ENCODE data around the gene FAM217B.

The FAM217B gene

GRCh38 chr20:59976156-59976782, 36.1 kb downstream of the FAM217B start:
- no peak for DNase-seq (ENCODE audit: low read depth)

GRCh38 chr20:59977086-59977485, 36.9 kb downstream of the FAM217B start:
- no peak for DNase-seq (ENCODE audit: low read depth)

GRCh38 chr20:59983076-59983475, 42.9 kb downstream of the FAM217B start:
- DNase-seq (ENCODE audit: low read depth): no peak

GRCh38 chr20:59984541-59984940, 44.4 kb downstream of the FAM217B start:
- no peak for DNase-seq (ENCODE audit: low read depth)

- DNase-seq (ENCODE audit: low read depth): no peak
Measured at GRCh38 chr20:59985164-59985563, 45.0 kb downstream of the FAM217B start.

- DNase-seq (ENCODE audit: low read depth): no peak
Measured at GRCh38 chr20:59985864-59986263, 45.7 kb downstream of the FAM217B start.

- DNase-seq (ENCODE audit: low read depth): no peak
Measured at GRCh38 chr20:59987135-59987534, 46.9 kb downstream of the FAM217B start.

GRCh38 chr20:59988141-59988540, 48.0 kb downstream of the FAM217B start:
- DNase-seq (ENCODE audit: low read depth): no peak

- no peak for DNase-seq (ENCODE audit: low read depth)
Measured at GRCh38 chr20:59992526-59993084, 52.4 kb downstream of the FAM217B start.

GRCh38 chr20:59993736-59994430, 53.7 kb downstream of the FAM217B start:
- DNase-seq (ENCODE audit: low read depth): no peak

GRCh38 chr20:59994697-59995122, 54.5 kb downstream of the FAM217B start:
- DNase-seq (ENCODE audit: low read depth): no peak

- DNase-seq (ENCODE audit: low read depth): no peak
Measured at GRCh38 chr20:59996108-59996507, 55.9 kb downstream of the FAM217B start.

- DNase-seq (ENCODE audit: low read depth): no peak
Measured at GRCh38 chr20:59997896-59998295, 57.7 kb downstream of the FAM217B start.
